H1 (cell line): ENCODE results near the gene KDF1. TPM values are rescaled to one million over a fixed set of nuclear protein-coding genes. Genes with fewer than 3 reads are reported as not detected.
A peak's percentile ranks its signal among the peaks of the same experiment; 100 is the strongest.

ENCODE experiments used
- CHD7 ChIP-seq: fragments of 300-600 bp; sonication (generic); IDR thresholded peaks from 2 replicates; pipeline ENCODE4 v1.7.1; 2012; ENCODE audit warnings: low read length, moderate library complexity, mild to moderate bottlenecking, inconsistent platforms; ENCODE audit not compliant: insufficient replicate concordance
- FOSL1 ChIP-seq: IDR thresholded peaks from 2 replicates; pipeline ENCODE4 v1.6.1; 2011; ENCODE audit warnings: mild to moderate bottlenecking, low read depth, low read length, moderate library complexity; ENCODE audit not compliant: insufficient read depth
- JUN ChIP-seq: IDR thresholded peaks from 2 replicates; pipeline ENCODE4 v1.6.1; 2011; ENCODE audit warnings: low read depth, mild to moderate bottlenecking, improper control_type of control experiment, low read length
- JUND ChIP-seq: IDR thresholded peaks from 2 replicates; pipeline ENCODE4 v1.6.1; 2011; ENCODE audit warnings: mild to moderate bottlenecking, improper control_type of control experiment, low read length
- MAFK ChIP-seq: IDR thresholded peaks from 2 replicates; pipeline ENCODE4 v1.6.1; 2012; ENCODE audit warnings: low read depth, mild to moderate bottlenecking, improper control_type of control experiment, low read length
- POLR2A ChIP-seq, 2 experiments: IDR thresholded peaks; 1 replicate in 1 of 2; 2 replicates in 1 of 2; pipeline ENCODE4 v1.6.1; 2011; ENCODE audit warnings: low read depth in 2 of 2, low read length in 2 of 2, mild to moderate bottlenecking in 2 of 2; ENCODE audit errors: control extremely low read depth in 1 of 2
- POLR2AphosphoS5 ChIP-seq: IDR thresholded peaks from 2 replicates; pipeline ENCODE4 v1.6.1; 2011; ENCODE audit warnings: low read depth, low read length
- SAP30 ChIP-seq: fragments of 300-600 bp; sonication (generic); IDR thresholded peaks from 2 replicates; pipeline ENCODE4 v1.7.1; 2012; ENCODE audit warnings: low read length, moderate library complexity, mild to moderate bottlenecking, inconsistent platforms; ENCODE audit not compliant: insufficient read depth, insufficient replicate concordance
- SP2 ChIP-seq: IDR thresholded peaks from 2 replicates; pipeline ENCODE4 v1.6.1; 2012; ENCODE audit warnings: mild to moderate bottlenecking, low read length, inconsistent platforms
- SP4 ChIP-seq: IDR thresholded peaks from 2 replicates; pipeline ENCODE4 v1.6.1; 2012; ENCODE audit warnings: low read length, inconsistent platforms
- SRF ChIP-seq: IDR thresholded peaks from 2 replicates; pipeline ENCODE4 v1.6.1; 2011; ENCODE audit warnings: mild to moderate bottlenecking, low read depth, low read length, moderate library complexity
- YY1 ChIP-seq: IDR thresholded peaks from 2 replicates; pipeline ENCODE4 v1.6.1; 2011; ENCODE audit warnings: low read depth, mild to moderate bottlenecking, low read length
- polyA plus RNA-seq, 7 experiments: library from polyadenylated mRNA; depleted of rRNA in 3 of 7; stranded (reverse) in 5 of 7; unstranded in 2 of 7; fragments of >200 nt in 5 of 7; fragments of 200-250 nt in 2 of 7; gene quantifications; 1 replicate in 5 of 7; 2 replicates in 1 of 7; 4 replicates in 1 of 7; pipeline versions ENCODE4 v1.2.1 to v1.2.3, GENCODE V29; 2011 to 2013; ENCODE audit warnings: missing spikeins in 2 of 7, mixed read lengths in 2 of 7
- total RNA-seq: library from RNA; stranded (reverse); fragmentation: NEBNext Ultra II Directional; extraction: Animal tissue kit (Norgen Biotek cat#: 25700); gene quantifications from 2 replicates; pipeline ENCODE4 v1.2.1, GENCODE V29; 2021

Gene KDF1
- total and polyA plus RNA-seq, 2 of the 8 experiments (the other 6 are each of a cell fraction or from before 2014, with no cell fraction given) = 16.9 to 37.5 TPM

GRCh38 chr1:26993237-26994019, 33.2 kb upstream of the KDF1 start, which contains the start of gene TRNP1 (continued):
- TF ChIP-seq CHD7 (no peak), YY1 (no peak), JUN (no peak), FOSL1 (no peak), SAP30 (no peak), SP2 (no peak), POLR2A (IDR thresholded peaks at IDR 0.05; ENCODE audit: control extremely low read depth in 1 of 2, low read depth in 2 of 2, low read length in 2 of 2) (peak in 1 of 2 experiments; percentile 96; a peak in 2 of 3 replicates), SRF (no peak), SP4 (no peak), POLR2AphosphoS5 (peak; percentile 95), MAFK (no peak), JUND (no peak)
